Measurements from ENCODE around the gene PAX1.

PAX1 gene

GRCh38 chr20:21703717-21704407 lies 1.6 kb upstream of the PAX1 start:
- DNase-seq (ENCODE audit: low read depth in 2 of 2): no peak

DNA sequence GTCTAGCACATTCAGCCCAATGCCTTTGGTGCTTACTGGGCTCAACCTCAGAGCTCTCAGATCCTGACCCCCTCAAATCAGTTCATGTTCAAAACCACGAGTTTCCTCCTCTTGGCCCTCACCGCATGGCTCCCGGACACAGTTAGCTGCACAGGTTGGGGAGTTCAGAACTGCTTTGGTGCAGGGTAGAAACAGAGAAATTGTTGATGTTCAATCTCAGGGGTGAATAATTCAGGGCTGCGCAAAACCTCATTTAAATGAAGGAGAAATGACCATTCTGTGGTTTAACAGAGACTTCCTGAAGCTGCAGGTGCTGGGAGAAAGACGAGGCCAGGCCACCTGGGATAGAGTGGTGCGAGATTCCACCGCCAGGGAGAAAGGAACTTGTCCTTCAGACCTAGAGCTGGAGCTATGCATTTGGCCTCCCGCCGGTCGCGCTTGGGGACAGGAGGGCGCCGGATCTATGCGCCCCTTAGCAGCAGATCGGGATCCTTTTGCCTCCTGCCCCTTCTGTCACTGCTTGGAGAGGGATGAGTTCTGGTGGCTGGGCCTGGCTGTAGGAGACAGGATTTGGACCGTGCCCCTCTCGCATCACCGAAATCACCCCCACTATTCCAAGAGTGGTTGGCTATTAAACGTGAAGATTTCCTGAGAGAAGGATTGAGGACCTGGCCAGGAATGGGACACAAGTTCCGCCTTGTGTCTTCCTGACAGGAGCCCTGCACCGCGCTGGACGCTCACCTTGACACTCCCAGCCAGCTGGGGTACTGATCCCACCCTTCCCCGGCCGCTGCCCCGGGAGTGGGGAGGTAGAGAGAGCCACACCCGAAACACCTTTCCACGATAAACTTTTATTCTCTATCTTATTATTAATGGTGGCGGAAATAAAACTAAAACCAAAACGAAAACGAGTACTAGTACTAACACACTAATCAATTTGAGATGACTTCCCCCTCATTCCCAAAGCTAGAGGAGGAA lies 767 bp upstream of the PAX1 start:
- no peak for DNase-seq (ENCODE audit: low read depth in 2 of 2)

GRCh38 chr20:21706261-21707195 lies 1.1 kb downstream of the PAX1 start:
- no peak for DNase-seq (ENCODE audit: low read depth in 2 of 2)

GRCh38 chr20:21707267-21707666 lies 1.8 kb downstream of the PAX1 start:
- no peak for DNase-seq (ENCODE audit: low read depth in 2 of 2)

DNA sequence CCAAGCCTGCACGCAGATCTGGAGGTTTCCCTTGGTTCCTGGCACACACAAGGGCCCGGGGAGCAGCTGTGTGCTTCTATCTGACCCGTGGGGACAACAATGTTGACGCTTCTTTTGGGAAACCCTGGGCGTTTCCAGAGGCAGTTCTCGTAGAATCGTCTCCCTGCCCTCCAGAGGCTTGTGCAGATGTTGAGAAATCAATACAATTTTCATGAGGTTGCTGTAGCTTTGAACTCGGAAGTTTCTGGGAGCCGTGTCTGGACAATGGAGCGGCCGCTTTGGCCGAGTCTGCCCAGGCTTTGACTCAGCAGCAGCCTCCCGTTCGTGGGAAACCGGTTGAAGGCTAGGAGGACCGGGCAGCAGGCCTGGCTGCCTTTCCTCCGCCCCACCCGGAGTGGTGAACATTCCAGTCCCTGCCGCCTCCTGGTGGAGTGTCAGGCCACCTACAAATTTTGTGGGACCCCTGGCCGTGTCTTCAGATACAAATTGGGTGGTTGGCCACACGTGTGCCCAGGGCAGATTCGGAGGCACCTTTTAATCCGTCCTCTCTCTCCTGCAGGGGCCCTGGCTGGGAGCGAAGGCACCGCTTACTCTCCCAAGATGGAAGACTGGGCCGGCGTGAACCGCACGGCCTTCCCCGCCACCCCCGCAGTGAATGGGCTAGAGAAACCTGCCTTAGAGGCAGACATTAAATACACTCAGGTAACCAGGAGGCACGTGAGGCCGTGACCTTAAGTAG lies 2.7 kb downstream of the PAX1 start:
- DNase-seq (ENCODE audit: low read depth in 2 of 2): no peak

DNA sequence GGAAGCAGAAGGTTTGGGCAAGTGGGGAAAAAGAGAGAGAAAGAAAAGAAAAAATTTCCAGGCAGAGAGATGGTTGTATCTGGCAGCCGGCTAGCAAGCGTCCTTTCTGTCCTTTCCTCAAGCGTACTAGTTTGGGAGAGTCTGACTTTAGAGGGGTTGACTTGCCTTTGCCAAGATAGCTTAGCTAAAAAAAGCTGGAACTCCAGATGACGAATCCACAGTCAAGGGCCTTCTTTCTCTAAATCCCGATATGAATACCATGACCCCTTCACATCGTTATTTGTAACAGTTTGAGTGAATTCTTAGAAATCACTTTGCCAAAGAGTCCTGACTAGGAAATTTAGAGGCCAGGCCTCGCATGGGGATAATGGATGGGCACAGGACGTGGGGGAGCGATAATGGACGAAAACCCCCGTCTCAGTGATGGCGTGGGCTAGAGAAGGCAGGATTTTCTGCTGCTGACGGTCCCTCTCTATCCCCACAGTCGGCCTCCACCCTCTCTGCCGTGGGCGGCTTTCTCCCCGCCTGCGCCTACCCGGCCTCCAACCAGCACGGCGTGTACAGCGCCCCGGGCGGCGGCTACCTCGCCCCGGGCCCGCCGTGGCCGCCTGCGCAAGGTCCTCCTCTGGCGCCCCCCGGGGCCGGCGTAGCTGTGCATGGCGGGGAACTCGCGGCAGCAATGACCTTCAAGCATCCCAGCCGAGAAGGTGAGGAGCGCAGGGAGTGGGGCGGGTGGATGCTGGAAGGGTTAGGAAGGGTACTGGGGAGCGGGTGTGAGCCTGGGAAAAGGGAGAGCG lies 3.5 kb downstream of the PAX1 start:
- DNase-seq (ENCODE audit: low read depth in 2 of 2): no peak

GRCh38 chr20:21709535-21709904 lies 4.1 kb downstream of the PAX1 start:
- no peak for DNase-seq (ENCODE audit: low read depth in 2 of 2)

DNA sequence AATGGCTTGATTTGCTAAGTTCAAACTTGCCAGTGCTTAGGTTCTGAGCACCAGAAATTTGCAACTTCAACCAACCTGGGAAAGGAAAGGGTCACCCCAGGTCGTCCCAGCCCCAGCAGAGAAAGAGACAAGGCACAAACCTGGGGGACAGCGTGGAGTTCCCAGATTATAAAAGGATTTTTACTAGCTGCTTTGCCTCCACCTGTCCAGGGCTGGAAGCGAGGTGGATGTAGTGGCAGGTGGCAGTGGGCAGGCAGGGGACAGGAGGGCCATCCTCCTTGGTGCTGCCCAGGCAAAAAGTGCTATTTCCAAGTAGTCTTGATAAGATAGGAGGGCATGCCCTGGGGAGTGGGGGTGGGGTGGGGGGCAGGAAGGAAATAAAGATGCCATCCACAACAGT lies 4.9 kb downstream of the PAX1 start:
- DNase-seq (ENCODE audit: low read depth in 2 of 2): no peak

- no peak for DNase-seq (ENCODE audit: low read depth in 2 of 2)
Observed at GRCh38 chr20:21710863-21711431, 5.5 kb downstream of the PAX1 start.

DNA sequence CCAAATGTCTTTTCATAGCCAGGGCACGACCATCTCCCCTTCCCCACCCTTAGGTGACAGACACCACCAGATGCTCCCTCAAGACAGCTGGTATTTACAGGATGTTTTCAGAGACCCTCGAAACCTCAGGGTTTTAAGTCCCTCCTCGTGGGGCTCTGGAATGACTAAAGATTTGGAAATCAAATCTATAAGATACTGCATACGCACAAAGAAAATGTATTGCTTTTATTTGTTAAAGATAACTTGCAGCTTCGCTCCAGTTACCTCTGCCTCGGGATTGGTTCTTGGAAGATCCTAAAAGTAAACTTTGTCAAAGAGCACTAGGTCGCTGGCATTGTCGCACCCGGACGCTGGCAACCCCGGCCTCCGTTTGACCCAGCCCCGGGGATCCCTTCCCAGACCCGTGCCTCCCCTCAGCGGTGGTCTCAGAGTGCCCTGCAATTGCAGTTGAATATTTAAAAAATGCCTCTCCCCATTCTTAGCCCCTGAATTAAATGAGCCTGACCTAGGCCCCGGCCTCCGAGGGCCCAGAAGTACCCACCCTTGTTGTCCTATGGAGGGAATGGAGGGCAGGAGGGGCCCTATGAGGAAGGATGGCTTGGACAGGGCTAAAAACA lies 7.1 kb downstream of the PAX1 start:
- DNase-seq (ENCODE audit: low read depth in 2 of 2): no peak

- DNase-seq (ENCODE audit: low read depth in 2 of 2): no peak
Observed at GRCh38 chr20:21713470-21713869, 8.0 kb downstream of the PAX1 start.

- no peak for DNase-seq (ENCODE audit: low read depth in 2 of 2)
Observed at GRCh38 chr20:21713901-21714296, 8.4 kb downstream of the PAX1 start.

- no peak for DNase-seq (ENCODE audit: low read depth in 2 of 2)
Observed at GRCh38 chr20:21714297-21715192, 9.1 kb downstream of the PAX1 start.

- DNase-seq (ENCODE audit: low read depth in 2 of 2): no peak
Observed at GRCh38 chr20:21715193-21715881, 9.9 kb downstream of the PAX1 start.

DNA sequence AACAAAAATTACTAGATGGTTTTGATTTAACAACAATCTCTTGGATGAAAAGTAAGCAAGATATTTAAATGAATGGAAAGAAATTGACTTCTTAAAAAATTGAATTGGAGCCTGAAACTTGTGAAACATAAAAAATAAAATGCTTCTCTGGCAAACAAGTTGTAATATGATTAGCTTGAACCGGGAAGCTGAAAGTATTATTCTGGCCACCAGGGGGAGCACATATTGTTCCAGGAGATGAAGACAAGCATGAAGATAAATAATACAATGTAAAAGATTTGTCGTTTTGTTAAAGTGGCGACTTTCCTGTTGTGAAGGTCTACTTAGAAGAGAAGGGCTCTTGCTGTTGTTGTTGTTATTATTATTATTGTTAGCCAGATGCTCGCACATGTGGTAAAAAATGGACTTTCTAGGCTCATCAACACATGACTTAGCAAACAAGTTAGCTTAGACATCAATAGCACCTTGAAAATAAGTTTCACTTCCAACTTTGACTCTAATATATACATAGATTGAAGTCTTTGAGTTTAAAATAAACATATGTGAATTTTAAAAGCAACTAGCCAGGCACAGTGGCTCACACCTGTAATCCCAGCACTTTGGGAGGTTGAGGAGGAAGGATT lies 14.2 kb downstream of the PAX1 start:
- DNase-seq (ENCODE audit: low read depth in 2 of 2): no peak

DNA sequence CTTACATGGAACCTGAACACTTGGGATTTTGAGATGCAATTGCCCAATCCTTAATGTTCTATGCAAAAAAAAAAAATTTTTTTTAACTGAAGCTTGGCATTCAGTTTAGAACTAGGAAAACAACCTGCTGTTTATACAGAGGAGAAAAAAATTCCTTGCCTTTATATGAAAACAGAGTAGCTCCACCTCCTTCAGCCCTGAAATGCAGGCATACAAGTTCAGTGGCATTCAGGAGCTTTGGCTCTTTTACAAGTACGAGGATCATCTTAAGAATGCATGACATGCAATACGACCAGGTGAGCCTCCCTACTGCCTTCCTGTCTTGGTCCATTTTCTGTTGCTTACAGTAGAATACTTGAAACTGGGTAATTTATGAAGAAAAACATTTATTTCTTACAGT lies 20.4 kb downstream of the PAX1 start:
- no peak for DNase-seq (ENCODE audit: low read depth in 2 of 2)

- DNase-seq (ENCODE audit: low read depth in 2 of 2): no peak
Observed at GRCh38 chr20:21729316-21729715, 23.9 kb downstream of the PAX1 start.

- DNase-seq (ENCODE audit: low read depth in 2 of 2): no peak
Observed at GRCh38 chr20:21739161-21739560, 33.7 kb downstream of the PAX1 start.

All from stimulated activated CD8-positive, alpha-beta memory T cell treated with anti-CD3 and anti-CD28 coated beads, Interleukin-15, amount 100 ng/mL, for 48 hours (primary cell).